HG03045 (cell line): Measurements from ENCODE around the gene CD99L2.

Source experiments
- ATAC-seq: cut with Tn5 transposase; IDR thresholded peaks from one replicate; pipeline ENCODE4 v1.9.1; 2021; ENCODE audit warnings: mild to moderate bottlenecking, moderate library complexity; ENCODE audit not compliant: unreplicated experiment

Gene CD99L2

DNA sequence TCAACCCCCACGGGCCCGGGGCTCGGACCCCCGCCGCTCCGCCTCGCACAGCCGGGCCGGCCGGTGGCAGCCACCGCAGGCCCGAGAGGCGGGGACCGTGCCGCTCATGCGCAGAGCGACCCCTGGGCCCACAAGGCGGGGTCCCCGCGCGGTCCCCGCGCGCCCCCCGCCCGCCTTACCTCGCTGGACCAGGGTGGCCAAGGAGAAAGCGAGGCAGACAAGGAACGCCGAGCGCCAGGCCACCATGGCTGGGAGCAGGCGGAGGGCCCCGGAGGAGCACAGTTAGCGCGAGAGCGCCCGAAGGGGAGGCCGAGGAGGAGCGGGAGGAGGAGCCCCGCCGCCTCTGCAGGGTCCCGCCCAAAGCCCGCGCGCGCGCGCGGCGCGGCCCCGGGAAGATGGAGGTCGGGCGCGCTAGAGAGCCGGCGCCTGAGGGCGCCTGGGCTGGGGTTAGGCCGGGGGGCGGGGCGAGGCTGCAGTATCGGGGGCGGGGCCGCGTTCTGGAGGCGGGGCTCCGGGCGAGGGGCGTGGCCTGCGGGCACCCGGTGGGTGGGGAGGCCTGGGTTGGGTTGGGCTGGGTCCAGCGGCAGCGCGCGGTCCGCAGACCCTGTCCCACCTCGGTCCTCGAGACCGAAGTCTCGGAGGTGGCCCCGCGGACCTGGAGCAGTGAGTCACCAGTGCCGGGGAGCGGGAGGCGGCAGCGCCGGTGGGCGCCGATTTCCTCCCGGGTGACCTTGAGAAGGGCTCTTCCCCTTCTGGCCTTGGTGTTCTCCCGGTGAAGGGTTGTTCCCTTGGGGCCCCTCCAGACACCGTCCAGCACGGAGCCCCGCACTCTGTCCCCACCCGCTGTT, at the start of gene CD99L2:
Gene CD99L2, minus strand, starts transcription at position 326 of the 848 bp plus-strand sequence. Its CDS starts 80 bp downstream, at position 246.
- ATAC-seq: peak; percentile 93

DNA sequence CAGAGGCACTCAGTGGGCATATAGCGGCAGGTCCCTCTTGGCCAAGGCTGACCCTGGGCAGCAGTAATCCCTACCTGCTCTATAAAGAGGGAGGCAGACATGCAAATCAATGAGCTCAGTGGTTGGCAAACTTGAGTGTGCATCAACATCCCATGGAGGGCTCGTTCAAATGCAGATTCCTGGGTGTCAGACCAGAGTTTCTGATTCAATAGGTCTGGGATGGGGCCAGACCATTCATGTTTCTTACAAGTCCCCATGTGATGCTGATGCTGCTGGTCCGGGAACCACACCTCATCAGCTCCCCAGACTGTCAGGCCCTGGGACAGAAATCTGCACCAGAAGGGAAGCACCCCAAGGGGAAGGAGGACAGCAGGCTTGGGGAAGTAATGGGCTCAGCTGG, 45.8 kb upstream of the CD99L2 start:
- ATAC-seq: no peak

DNA sequence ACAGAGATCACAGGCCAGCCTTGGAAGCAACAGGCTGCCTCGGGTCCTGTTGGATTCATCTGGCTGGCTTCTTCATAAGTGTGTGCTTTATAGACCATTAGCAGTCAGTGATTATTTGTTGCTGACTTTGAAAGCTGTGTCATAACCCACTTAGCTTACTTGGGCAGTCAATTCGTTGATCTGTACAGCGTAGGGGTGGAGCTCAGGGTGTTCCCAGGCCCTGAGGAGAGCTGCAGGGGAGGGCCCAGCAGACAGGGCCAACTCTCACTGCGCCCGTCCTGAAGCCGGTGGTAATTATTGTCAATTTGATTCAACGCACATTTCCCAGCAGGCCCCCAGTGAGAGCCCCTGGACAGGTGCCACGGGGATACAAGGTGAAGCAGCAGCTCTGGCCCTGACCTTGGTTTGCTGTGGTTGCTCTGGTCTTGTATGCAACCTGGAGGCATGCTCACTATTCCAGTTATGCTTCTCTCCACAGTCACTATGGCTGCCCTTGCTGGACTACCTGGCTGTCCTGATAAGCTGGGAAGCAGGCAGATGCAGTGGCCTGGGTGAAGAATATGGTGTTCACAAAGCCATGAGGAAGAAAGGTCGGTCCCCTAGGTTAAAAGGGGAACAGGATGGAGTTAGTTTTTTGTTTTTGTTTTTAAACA, 44.6 kb upstream of the CD99L2 start:
- no peak for ATAC-seq

DNA sequence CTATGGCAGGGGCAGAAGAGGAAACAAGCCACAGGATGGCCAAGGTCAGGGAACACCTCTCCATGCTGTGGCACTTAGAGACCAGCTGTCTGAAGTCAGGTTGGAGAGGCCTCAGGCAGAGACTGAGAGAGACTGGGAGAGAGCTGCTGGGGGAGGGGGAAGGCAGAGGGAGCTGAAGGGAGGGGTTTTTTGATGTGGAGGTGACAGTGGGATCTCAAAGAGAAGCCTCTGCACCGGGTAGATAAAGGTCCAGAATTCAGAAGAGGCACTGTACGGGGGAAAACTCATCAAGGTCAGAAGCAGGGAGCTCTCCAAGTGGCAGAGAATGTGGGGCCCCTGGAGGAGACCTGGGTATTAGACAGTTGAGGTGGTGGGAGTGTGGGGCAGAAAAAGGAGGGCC, 43.1 kb upstream of the CD99L2 start:
- ATAC-seq: no peak

DNA sequence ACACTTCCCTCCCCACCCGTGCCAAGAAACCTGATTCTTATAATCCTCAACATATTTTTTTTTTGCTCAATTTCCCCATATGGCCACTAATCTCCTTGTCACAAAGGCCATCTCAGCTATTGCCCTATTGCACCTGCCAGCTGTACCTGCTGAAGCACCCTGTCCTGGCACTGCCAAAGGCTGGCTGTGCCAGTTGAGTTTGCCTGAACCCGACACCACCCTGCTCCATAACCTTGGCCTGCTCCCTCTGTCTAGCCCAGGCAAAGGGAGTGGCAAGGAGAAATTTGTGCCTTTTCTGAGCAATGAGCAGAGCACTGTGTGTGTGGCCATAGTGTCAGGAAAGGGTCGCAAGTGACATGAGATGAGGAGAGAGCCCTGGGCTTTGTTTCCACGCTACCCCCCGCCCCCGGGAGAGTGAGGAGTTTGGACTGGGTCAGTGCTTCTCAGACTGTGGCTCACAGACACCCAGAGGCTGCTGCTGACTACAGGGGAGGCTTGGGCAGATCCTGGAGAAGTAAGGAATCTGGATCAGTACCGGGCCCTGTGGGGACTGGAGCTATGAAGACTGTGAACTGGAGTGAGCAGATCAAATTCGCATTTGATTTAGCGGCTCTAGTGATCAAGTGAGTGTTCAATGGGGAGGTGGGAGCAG, 42.5 kb upstream of the CD99L2 start:
- ATAC-seq: no peak

GRCh38 chrX:150936556-150936955, 38.1 kb upstream of the CD99L2 start:
- no peak for ATAC-seq

DNA sequence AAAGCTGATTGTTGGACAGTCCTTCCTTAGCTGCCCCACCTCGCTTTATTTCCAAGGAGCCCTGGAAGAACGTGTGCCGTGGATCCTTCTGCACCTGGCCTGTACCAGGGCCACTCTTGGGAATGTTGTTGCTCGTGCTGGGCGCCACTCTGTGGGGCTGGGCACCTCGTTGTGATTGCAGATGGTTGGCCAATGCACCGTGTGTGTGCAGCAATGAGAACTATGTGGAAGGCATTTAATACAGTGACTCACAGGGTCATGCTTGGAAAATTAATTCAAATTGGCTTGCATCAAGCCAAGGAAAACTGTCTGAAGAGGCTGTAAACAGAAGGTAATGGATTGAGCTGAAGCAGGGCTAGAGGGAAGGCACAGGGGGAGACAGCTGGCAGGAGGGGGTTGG, 37.0 kb upstream of the CD99L2 start:
- ATAC-seq: no peak

DNA sequence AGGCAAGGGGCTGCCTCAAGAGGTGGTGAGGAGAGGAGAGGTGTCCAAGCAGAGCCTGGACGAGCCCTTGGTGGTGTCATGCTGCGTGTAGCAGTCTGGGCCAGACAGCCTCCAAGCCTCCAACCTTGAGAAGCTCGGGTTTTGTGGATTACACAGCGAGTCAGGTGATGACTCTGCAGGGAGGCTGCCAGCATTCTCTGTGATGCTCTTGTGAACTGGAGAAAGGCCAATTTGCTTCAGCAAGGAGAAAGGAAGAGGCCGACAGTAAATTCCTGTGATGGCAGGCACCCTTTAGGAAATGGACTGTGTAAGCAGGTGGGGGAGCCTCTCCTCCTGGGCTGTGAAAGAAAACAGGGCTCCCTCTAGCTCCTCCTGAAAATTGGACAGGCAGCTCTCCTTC, 36.0 kb upstream of the CD99L2 start:
- ATAC-seq: no peak

DNA sequence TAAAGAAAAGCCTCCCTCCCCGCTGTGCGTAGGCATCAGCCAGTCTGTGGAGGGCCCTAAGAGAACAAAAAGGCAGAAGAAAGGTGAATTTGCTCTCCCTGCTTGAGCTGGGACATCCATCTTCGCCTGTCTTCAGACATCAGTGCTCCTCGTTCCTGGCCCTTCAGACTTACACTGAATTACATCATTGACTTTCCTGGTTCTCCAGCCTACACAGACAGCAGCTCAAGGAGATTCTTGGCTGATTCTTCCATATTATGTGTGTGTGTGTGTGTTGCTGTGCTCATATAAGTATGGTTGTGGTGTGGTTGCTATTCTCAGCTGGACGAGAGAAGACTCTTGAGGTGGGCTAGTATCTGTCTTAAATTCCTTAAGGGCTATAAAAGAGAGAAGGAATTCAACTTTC, 35.5 kb upstream of the CD99L2 start:
- ATAC-seq: no peak

DNA sequence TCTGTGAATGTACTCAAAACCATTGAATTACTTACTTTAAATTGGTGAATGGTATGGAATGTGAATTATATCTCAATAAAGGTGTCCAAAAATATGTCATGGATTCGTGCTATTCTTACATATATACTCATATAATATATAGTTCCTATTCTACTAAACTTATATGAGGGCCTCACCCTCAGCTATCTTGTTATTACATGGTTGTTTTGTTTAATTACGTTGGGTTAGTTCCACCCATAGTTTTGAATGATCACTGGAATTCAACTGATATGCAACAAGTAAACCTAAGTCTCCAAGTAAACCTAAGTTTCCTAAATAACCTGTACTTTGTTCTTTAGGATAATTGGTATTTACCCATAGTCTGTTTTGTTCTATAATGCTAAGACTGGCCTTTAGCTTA, 30.6 kb upstream of the CD99L2 start:
- ATAC-seq: no peak

- no peak for ATAC-seq
These were observed 28.3 kb upstream of the CD99L2 start for GRCh38 chrX:150926791-150927190.

GRCh38 chrX:150926304-150926703, 27.8 kb upstream of the CD99L2 start:
- ATAC-seq: no peak

DNA sequence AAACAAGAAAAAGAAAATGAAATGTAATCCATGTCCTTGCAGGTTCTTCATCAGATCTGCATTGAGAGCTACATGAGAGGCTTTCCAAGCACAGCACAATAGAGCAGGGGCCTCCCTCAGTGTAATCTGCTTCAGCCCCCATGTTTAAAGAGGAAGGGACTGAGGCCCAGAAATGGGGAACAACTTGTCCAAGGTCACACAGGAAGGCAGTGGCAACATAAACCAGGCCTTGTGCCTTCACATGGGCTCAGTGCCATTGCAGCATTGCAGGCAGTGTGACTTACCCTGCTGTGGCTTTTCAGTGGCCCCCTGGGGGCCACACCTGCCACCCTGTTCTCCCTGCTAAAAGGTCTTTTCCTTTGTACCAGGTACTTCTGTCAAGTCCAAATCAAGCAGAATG, 20.9 kb upstream of the CD99L2 start:
- ATAC-seq: no peak

DNA sequence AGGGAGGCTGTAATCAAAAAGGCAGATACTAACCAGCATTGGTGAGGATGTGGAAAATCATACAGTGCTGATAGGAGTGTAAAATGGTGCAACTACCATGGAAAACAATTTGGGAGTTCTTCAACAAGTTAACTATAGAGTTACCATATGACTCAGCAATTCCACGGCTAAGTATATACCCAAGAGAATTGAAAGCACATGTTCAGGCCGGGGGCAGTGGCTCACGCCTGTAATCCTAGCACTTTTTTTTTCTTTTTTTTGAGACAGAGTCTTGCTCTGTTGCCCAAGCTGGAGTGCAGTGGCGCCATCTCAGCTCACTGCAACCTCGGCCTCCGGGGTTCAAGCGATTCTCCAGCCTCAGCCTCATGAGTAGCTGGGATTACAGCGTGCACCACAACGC, 15.0 kb upstream of the CD99L2 start:
- no peak for ATAC-seq

GRCh38 chrX:150907474-150907873, 9.0 kb upstream of the CD99L2 start:
- no peak for ATAC-seq

GRCh38 chrX:150906694-150907093, 8.2 kb upstream of the CD99L2 start:
- ATAC-seq: no peak

GRCh38 chrX:150905293-150905692, 6.8 kb upstream of the CD99L2 start:
- no peak for ATAC-seq

- no peak for ATAC-seq
These were observed 4.6 kb upstream of the CD99L2 start for GRCh38 chrX:150903110-150903508.

DNA sequence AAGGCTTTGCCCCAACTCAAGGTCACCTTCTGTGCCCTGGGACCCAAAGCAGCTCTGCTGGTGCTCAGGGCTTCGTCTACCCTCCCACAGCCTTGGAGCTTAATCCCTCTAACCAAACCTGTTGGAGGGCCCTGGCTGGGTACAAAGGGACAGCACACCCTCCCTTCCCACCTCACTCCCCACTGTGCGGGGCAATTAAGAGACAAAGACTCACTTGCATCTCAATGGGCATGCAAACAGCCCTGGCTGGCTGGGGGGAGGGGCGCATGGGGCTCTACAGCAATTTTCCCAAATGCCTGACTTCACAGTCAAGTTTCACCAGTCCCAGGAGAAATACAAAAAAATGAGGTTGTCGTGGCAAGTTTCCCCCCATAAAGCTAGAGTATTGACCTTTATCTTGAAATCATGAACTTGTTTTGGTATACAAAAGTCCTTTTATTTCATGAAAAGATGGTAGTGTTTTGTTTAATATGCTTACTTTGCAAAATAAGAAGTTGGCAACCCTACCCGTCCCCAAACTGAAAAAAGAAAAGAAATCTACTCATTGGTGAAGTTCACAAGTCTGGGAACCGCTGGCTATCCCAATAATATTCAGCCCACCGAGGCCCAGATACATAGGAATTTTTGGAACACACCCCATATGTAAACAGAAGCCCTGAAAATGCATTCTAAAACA, 4.1 kb upstream of the CD99L2 start:
- no peak for ATAC-seq

DNA sequence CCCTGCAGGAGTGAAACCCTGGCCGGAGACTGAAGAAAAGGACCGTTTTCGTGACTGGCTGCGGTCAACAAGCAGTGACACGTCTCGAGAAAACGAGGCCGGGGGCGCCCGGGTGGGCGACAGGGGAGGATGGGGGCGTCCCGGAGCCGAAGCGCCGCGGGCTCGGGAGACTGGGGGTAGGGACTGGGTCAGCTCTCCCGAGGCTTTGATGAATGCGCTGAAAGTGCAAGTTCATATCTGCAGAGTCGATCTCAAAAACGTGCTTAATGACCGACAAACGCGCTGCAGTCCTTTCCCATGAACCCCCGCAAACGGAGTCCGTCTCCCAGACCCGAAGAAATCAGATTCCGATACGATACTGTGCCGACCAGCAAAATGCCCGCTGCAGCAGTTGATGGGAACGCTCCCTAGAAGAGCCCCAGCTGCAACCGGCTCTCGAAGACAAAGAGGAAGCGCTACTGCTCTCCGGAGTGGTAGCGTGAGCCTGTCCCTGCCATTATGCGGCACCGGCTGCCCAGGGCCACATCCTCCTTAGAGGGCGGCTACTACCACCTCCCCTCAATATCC, 806 bp upstream of the CD99L2 start:
- ATAC-seq: peak; percentile 44
